ENCODE results near the gene IL23A. TPM values are rescaled to one million over a fixed set of nuclear protein-coding genes. Genes with fewer than 3 reads are reported as not detected.
A peak's percentile ranks its signal among the peaks of the same experiment; 100 is the strongest.

The IL23A gene, protein sequence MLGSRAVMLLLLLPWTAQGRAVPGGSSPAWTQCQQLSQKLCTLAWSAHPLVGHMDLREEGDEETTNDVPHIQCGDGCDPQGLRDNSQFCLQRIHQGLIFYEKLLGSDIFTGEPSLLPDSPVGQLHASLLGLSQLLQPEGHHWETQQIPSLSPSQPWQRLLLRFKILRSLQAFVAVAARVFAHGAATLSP
- 100 to 1,000 TPM in 1 of 2 donors, 10 to 100 TPM in 1; 79.5 to 138 TPM for total RNA-seq

- peaks cover 60% of the 10 kb centered on the region for H3K4me1 Mint-ChIP-seq (ENCODE audit: low read depth)
- H3K4me3 Mint-ChIP-seq, result peak within 1 kb of the TSS; percentile 80 to 99
- peak; percentile 83 to 85 for ATAC-seq (replicated peaks in 1 of 2)
- no peaks in the 10 kb centered on the region for H3K9me3 Mint-ChIP-seq
- H3K27ac Mint-ChIP-seq, result peak within 1 kb of the TSS; percentile 93
- no peaks in the 10 kb centered on the region for H3K27me3 Mint-ChIP-seq (ENCODE audit: low read depth)
- H3K36me3 Mint-ChIP-seq (ENCODE audit: insufficient read depth in 2 of 2), result peaks cover 4 to 16% of the 10 kb centered on the region in 2 donors
- DNase-seq, result peak; percentile 89 to 95
Observed at GRCh38 chr12:56338308-56339157, at the start of gene IL23A. Gene IL23A (plus strand): TSS chr12:56338884. CDS start chr12:56339045, 161 bp downstream.

DNA sequence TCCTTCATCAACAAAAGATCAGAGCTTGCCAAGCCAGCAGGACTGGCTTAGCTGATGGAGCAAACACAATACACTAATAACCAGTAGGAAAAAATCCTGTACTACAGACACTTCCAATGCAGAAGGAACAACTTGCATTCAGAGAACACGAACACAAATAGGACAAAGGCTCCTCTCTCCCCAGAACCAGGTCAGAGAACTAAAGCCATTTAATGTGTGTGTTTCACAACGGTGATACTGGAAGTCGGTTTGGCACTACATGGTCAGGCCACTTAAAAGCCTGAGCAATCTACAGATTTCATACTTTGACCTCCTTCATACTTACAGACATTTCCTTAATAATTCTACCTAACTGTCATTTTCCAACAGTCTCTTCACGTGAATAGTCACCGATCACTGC is 44.9 kb upstream of the IL23A start:
- peaks cover 4 to 18% of the 10 kb centered on the region in 2 donors for H3K36me3 Mint-ChIP-seq (ENCODE audit: insufficient read depth in 2 of 2)
- peaks cover 65% of the 10 kb centered on the region for H3K4me1 Mint-ChIP-seq (ENCODE audit: low read depth)
- H3K27ac Mint-ChIP-seq, result peak overlapping the region; percentile 16
- no peaks in the 10 kb centered on the region for H3K9me3 Mint-ChIP-seq
- no peaks in the 10 kb centered on the region for H3K27me3 Mint-ChIP-seq (ENCODE audit: low read depth)
- ATAC-seq (replicated peaks in 1 of 2), result no peak
- DNase-seq, result no peak
- H3K4me3 Mint-ChIP-seq, result no peak overlapping the region

DNA sequence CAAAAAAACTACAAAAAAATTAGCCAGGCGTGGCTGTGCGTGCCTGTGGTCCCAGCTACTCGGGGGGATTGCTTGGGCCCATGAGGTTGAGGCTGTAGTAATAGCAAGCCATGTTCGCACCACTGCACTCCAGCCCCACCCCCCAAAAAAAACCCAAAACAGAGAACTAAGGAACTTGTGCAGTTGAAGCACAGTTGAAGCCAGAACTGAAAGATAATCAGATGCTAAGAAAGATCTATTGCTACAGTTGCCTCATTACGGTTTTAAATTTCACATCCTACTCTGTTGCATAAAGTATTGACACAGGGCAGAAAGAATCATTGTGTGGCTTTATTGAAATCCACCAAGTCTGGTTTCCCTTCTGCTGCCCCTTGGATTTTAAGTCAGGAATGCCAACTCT is 42.4 kb upstream of the IL23A start:
- ATAC-seq (replicated peaks in 1 of 2) (no peak), DNase-seq (no peak)
- Mint-ChIP-seq H3K4me3 (peak overlapping the region in 1 of 2 donors; percentile 4), H3K27ac (no peak overlapping the region), H3K9me3 (no peaks in the 10 kb centered on the region), H3K36me3 (ENCODE audit: insufficient read depth in 2 of 2) (peaks cover 4 to 16% of the 10 kb centered on the region in 2 donors), H3K4me1 (ENCODE audit: low read depth) (peaks cover 66% of the 10 kb centered on the region), H3K27me3 (ENCODE audit: low read depth) (no peaks in the 10 kb centered on the region)

DNA sequence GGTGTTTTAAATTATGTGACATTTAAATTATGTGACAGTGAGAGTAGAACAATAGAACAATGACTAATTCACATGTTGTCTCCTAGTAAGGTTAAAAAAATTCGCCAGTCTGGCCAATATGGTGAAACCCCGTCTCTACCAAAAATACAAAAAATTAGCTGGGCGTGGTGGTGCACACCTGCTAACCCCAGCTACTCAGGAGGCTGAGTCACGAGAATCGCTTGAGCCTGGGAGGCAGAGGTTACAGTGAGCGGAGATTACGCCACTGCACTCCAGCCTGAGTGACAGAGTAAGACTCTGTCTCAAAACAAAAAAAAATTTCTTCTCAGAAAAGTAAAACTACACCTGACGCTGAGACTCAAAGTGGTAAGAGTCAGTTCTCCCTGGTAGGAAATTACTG is 41.3 kb upstream of the IL23A start:
- no peak for ATAC-seq (replicated peaks in 1 of 2)
- H3K36me3 Mint-ChIP-seq (ENCODE audit: insufficient read depth in 2 of 2), result peaks cover 4 to 15% of the 10 kb centered on the region in 2 donors
- no peaks in the 10 kb centered on the region for H3K9me3 Mint-ChIP-seq
- H3K4me1 Mint-ChIP-seq (ENCODE audit: low read depth), result peaks cover 68% of the 10 kb centered on the region
- H3K27ac Mint-ChIP-seq, result peak overlapping the region; percentile 81
- no peaks in the 10 kb centered on the region for H3K27me3 Mint-ChIP-seq (ENCODE audit: low read depth)
- DNase-seq, result no peak
- peak overlapping the region; percentile 4 to 48 for H3K4me3 Mint-ChIP-seq

DNA sequence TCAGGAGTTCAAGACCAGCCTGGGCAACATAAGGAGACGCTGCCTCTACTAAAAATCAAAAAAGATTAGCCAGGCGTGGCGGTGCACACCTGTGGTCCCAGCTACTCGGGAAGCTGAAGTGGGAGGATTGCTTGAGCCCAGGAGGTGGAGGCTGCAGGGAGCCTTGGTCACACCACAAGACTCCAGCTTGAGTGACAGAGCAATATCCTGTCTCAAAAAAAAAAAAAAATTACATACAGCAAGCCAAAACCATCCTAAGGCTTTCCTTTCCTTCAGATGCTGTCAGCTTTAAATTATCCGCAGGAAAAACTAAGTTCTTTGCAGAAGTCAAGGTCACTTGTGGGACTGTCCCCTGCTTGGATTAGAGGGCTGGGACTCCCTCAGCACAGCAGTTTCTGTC is 39.9 kb upstream of the IL23A start:
- Mint-ChIP-seq H3K9me3 (no peaks in the 10 kb centered on the region), H3K27ac (peak overlapping the region; percentile 84), H3K4me3 (peak overlapping the region; percentile 95 to 99), H3K27me3 (ENCODE audit: low read depth) (no peaks in the 10 kb centered on the region), H3K4me1 (ENCODE audit: low read depth) (peaks cover 58% of the 10 kb centered on the region), H3K36me3 (ENCODE audit: insufficient read depth in 2 of 2) (peaks cover 4 to 15% of the 10 kb centered on the region in 2 donors)
- DNase-seq (no peak), ATAC-seq (replicated peaks in 1 of 2) (no peak)

DNA sequence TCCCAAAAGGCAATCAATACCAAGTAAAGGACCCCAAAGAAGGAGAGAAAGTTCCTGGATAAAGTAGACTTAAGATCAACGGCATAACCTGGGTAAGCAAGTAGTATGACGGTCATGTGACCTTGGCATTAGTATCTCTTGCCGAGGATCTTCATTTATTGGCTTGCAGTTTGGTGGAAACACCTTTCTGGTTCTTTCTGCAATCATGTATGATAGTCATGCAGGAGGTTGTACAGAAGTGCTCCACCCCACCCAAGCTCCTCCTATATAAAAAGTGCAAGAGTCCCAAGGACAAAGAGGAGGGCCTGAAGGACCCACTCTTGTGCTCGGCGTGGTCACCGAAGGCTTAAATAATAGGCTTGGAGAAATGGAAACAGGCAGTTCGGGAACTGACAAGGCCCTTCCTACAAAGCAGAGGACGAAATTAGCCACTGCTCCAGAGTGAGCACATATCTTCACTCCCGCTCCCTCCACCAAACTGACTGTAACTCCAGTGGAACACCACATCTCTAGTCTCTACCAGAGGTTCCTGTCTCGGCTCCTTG is 39.3 kb upstream of the IL23A start:
- H3K9me3 Mint-ChIP-seq, result no peaks in the 10 kb centered on the region
- peak; percentile 19 to 25 for DNase-seq
- peak overlapping the region; percentile 84 for H3K27ac Mint-ChIP-seq
- H3K27me3 Mint-ChIP-seq (ENCODE audit: low read depth), result no peaks in the 10 kb centered on the region
- peak in 1 of 2 donors; percentile 12 for ATAC-seq (replicated peaks in 1 of 2)
- peaks cover 55% of the 10 kb centered on the region for H3K4me1 Mint-ChIP-seq (ENCODE audit: low read depth)
- peaks cover 4 to 13% of the 10 kb centered on the region in 2 donors for H3K36me3 Mint-ChIP-seq (ENCODE audit: insufficient read depth in 2 of 2)
- peak overlapping the region; percentile 95 to 99 for H3K4me3 Mint-ChIP-seq

GRCh38 chr12:56299853-56300643 is 38.6 kb upstream of the IL23A start, which contains the start of gene CS:
Gene CS (minus strand): TSS chr12:56300330. CDS start chr12:56300201, 129 bp downstream.
- DNase-seq, result peak; percentile 99
- Mint-ChIP-seq H3K36me3 (ENCODE audit: insufficient read depth in 2 of 2) (peaks cover 4 to 15% of the 10 kb centered on the region in 2 donors), H3K4me1 (ENCODE audit: low read depth) (peaks cover 55% of the 10 kb centered on the region), H3K4me3 (peak within 1 kb of the TSS; percentile 95 to 99), H3K9me3 (no peaks in the 10 kb centered on the region), H3K27ac (peak within 1 kb of the TSS; percentile 93), H3K27me3 (ENCODE audit: low read depth) (no peaks in the 10 kb centered on the region)
- peak; percentile 97 for ATAC-seq (replicated peaks in 1 of 2)

- Mint-ChIP-seq H3K36me3 (ENCODE audit: insufficient read depth in 2 of 2) (peaks cover 4 to 17% of the 10 kb centered on the region in 2 donors), H3K27ac (peak overlapping the region; percentile 93), H3K4me1 (ENCODE audit: low read depth) (peaks cover 55% of the 10 kb centered on the region), H3K9me3 (no peaks in the 10 kb centered on the region), H3K4me3 (peak overlapping the region; percentile 95 to 99), H3K27me3 (ENCODE audit: low read depth) (no peaks in the 10 kb centered on the region)
- ATAC-seq (replicated peaks in 1 of 2), result no peak
- no peak for DNase-seq
Observed at GRCh38 chr12:56300644-56301464, 37.8 kb upstream of the IL23A start.

GRCh38 chr12:56304276-56304675 is 34.4 kb upstream of the IL23A start:
- Mint-ChIP-seq H3K27me3 (ENCODE audit: low read depth) (no peaks in the 10 kb centered on the region), H3K4me1 (ENCODE audit: low read depth) (peaks cover 22% of the 10 kb centered on the region), H3K4me3 (no peak overlapping the region), H3K27ac (no peak overlapping the region), H3K9me3 (no peaks in the 10 kb centered on the region), H3K36me3 (ENCODE audit: insufficient read depth in 2 of 2) (peaks cover 0 to 11% of the 10 kb centered on the region in 2 donors)
- ATAC-seq (replicated peaks in 1 of 2) (no peak), DNase-seq (no peak)

GRCh38 chr12:56304872-56305590 is 33.7 kb upstream of the IL23A start:
- H3K36me3 Mint-ChIP-seq (ENCODE audit: insufficient read depth in 2 of 2), result peaks cover 2 to 9% of the 10 kb centered on the region in 2 donors
- ATAC-seq (replicated peaks in 1 of 2) (no peak), DNase-seq (no peak)
- H3K27ac Mint-ChIP-seq, result no peak overlapping the region
- H3K4me3 Mint-ChIP-seq, result no peak overlapping the region
- no peaks in the 10 kb centered on the region for H3K9me3 Mint-ChIP-seq
- peaks cover 21% of the 10 kb centered on the region for H3K4me1 Mint-ChIP-seq (ENCODE audit: low read depth)
- H3K27me3 Mint-ChIP-seq (ENCODE audit: low read depth), result no peaks in the 10 kb centered on the region

DNA sequence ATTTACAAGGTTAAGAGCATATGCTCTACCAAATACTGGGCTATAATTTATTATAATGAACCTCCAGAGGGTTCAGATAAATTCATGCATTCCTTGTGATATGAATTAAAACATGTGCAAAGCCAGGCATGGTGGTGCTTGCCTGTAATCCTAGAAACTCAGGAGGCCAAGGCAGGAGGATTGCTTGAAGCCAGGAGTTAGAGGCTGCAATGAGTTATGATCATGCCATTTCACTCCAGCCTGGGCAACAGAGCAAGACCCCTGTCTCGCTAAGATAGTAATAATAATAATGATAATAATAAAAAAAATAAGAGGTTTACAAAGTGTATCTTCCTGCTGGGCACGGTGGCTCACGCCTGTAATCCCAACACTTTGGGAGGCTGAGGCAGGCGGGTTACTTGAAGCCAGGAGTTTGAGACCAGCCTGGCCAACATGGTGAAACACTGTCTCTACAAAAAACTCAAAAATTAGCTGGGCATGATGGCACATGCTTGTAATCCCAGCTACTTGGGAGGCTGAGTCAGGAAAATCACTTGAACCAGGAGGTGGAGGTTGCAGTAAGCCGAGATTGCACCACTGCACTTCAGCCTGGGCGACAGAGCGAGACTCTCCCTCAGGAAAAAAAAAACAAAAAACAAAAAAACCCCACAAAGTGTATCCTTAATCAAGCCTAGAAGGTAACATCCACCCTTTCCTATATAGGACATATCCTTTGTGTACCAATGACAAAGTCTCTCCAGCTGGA is 31.3 kb upstream of the IL23A start:
- ATAC-seq (replicated peaks in 1 of 2) (no peak), DNase-seq (no peak)
- H3K4me1 Mint-ChIP-seq (ENCODE audit: low read depth), result peaks cover 6% of the 10 kb centered on the region
- H3K27me3 Mint-ChIP-seq (ENCODE audit: low read depth), result no peaks in the 10 kb centered on the region
- H3K9me3 Mint-ChIP-seq, result no peaks in the 10 kb centered on the region
- no peak overlapping the region for H3K27ac Mint-ChIP-seq
- no peak overlapping the region for H3K4me3 Mint-ChIP-seq
- peaks cover 4 to 10% of the 10 kb centered on the region in 2 donors for H3K36me3 Mint-ChIP-seq (ENCODE audit: insufficient read depth in 2 of 2)
